ENCODE measurements around the gene PITRM1. TPM values are rescaled to one million over a fixed set of nuclear protein-coding genes. Genes with fewer than 3 reads are reported as not detected.

Gene PITRM1
- total RNA-seq, 1 experiment from 2014 or later: 40.7 TPM

GRCh38 chr10:3141351-3142005 lies 31.1 kb downstream of the PITRM1 start:
- no peaks in the 10 kb centered on the region for H3K27me3 Mint-ChIP-seq (ENCODE audit: low read depth)
- DNase-seq (ENCODE audit: low spot score): no peak

GRCh38 chr10:3140280-3140679 lies 32.3 kb downstream of the PITRM1 start:
- H3K27me3 Mint-ChIP-seq (ENCODE audit: low read depth): no peaks in the 10 kb centered on the region
- DNase-seq (ENCODE audit: low spot score) (no peak), ATAC-seq (no peak)
- ChIA-PET CTCF (interaction anchor here (0.6 kb wide), 1 partner anchor 191 kb away, joined by 3 read pairs; no protein-coding TSS in a partner anchor), POLR2A (no interaction called here)
- TF ChIP-seq JUN (CRISPR knock-in tag; IDR thresholded peaks at IDR 0.05): no peak
- TF ChIP-seq FOXJ3 (CRISPR knock-in tag; IDR thresholded peaks at IDR 0.05; ENCODE audit: borderline replicate concordance): no peak
- TF ChIP-seq PRRX2 (CRISPR knock-in tag; IDR thresholded peaks at IDR 0.05): no peak
- TF ChIP-seq GRHL2 (CRISPR knock-in tag; IDR thresholded peaks at IDR 0.05; ENCODE audit: insufficient replicate concordance, severe bottlenecking): no peak
- TF ChIP-seq SMAD3 (CRISPR knock-in tag; IDR thresholded peaks at IDR 0.05; ENCODE audit: borderline replicate concordance): no peak
- no peak for TF ChIP-seq E2F5 (CRISPR knock-in tag; IDR thresholded peaks at IDR 0.05)
- no peak for TF ChIP-seq GABPB1 (CRISPR knock-in tag; IDR thresholded peaks at IDR 0.05)
- TF ChIP-seq RORB (CRISPR knock-in tag; IDR thresholded peaks at IDR 0.05): no peak
- TF ChIP-seq NFE2L1 (CRISPR knock-in tag; IDR thresholded peaks at IDR 0.05): no peak
- TF ChIP-seq IRF2 (CRISPR knock-in tag; IDR thresholded peaks at IDR 0.05; ENCODE audit: borderline replicate concordance, low read depth): no peak
- no peak for TF ChIP-seq E2F1 (CRISPR knock-in tag; IDR thresholded peaks at IDR 0.05)
- no peak for TF ChIP-seq ZNF138 (CRISPR knock-in tag; conservative IDR thresholded peaks at IDR 0.05)
- no peak for TF ChIP-seq TCF7 (CRISPR knock-in tag; IDR thresholded peaks at IDR 0.05; ENCODE audit: low read depth)
- no peak for TF ChIP-seq MYBL2 (CRISPR knock-in tag; IDR thresholded peaks at IDR 0.05)
- TF ChIP-seq TEAD4 (CRISPR knock-in tag; IDR thresholded peaks at IDR 0.05): no peak
- no peak for TF ChIP-seq ZNF121 (CRISPR knock-in tag; IDR thresholded peaks at IDR 0.05)
- TF ChIP-seq CDX4 (CRISPR knock-in tag; IDR thresholded peaks at IDR 0.05; ENCODE audit: borderline replicate concordance): no peak
- no peaks in the 10 kb centered on the region for H3K4me1 Mint-ChIP-seq
- H3K4me3 Mint-ChIP-seq: no peak overlapping the region
- no peak overlapping the region for H3K27ac Mint-ChIP-seq
- peaks cover 77% of the 10 kb centered on the region for H3K36me3 Mint-ChIP-seq
- H3K9me3 Mint-ChIP-seq: no peaks in the 10 kb centered on the region

More at GRCh38 chr10:3141351-3142005, 31.1 kb downstream of the PITRM1 start:
- TF ChIP-seq SMAD4 (CRISPR knock-in tag; IDR thresholded peaks at IDR 0.05): no peak
- CTCF ChIA-PET: no interaction called here
- Mint-ChIP-seq H3K36me3 (peaks cover 77% of the 10 kb centered on the region), H3K4me1 (no peaks in the 10 kb centered on the region), H3K27ac (peak overlapping the region; percentile 63; the same call in 1 of the 2 replicates), H3K9me3 (no peaks in the 10 kb centered on the region), H3K4me3 (no peak overlapping the region)
- no peak for ATAC-seq
- POLR2A ChIA-PET: no interaction called here

GRCh38 chr10:3139216-3139910 lies 33.2 kb downstream of the PITRM1 start:
- CTCF ChIA-PET: interaction anchor here (0.6 kb wide), 1 partner anchor 191 kb away, joined by 3 read pairs; no protein-coding TSS in a partner anchor
- H3K4me3 Mint-ChIP-seq: no peak overlapping the region
- DNase-seq (ENCODE audit: low spot score): no peak
- ATAC-seq: peak; percentile 55
- POLR2A ChIA-PET: no interaction called here
- H3K4me1 Mint-ChIP-seq: no peaks in the 10 kb centered on the region
- no peak overlapping the region; the same call in 1 of the 2 replicates for H3K27ac Mint-ChIP-seq
- H3K27me3 Mint-ChIP-seq (ENCODE audit: low read depth): no peaks in the 10 kb centered on the region
- no peaks in the 10 kb centered on the region for H3K9me3 Mint-ChIP-seq
- peaks cover 81% of the 10 kb centered on the region for H3K36me3 Mint-ChIP-seq
- TF ChIP-seq ZNF263 (CRISPR knock-in tag; IDR thresholded peaks at IDR 0.05; ENCODE audit: low read depth) (no peak), ZNF416 (CRISPR knock-in tag; IDR thresholded peaks at IDR 0.05) (no peak), ZNF232 (CRISPR knock-in tag; IDR thresholded peaks at IDR 0.05) (no peak), ZNF219 (CRISPR knock-in tag; IDR thresholded peaks at IDR 0.05; ENCODE audit: borderline replicate concordance) (no peak), NR2C2 (CRISPR knock-in tag; IDR thresholded peaks at IDR 0.05) (no peak), ZSCAN18 (CRISPR knock-in tag; IDR thresholded peaks at IDR 0.05) (no peak), JAZF1 (CRISPR knock-in tag; IDR thresholded peaks at IDR 0.05) (no peak), ZNF281 (CRISPR knock-in tag; IDR thresholded peaks at IDR 0.05) (no peak), ZNF121 (CRISPR knock-in tag; IDR thresholded peaks at IDR 0.05) (no peak), IRF2 (CRISPR knock-in tag; IDR thresholded peaks at IDR 0.05; ENCODE audit: borderline replicate concordance, low read depth) (no peak)
